ENCODE results near the gene DDX4. TPM values are rescaled to one million over a fixed set of nuclear protein-coding genes. Genes with fewer than 3 reads are reported as not detected.
A peak's percentile ranks its signal among the peaks of the same experiment; 100 is the strongest.

DDX4 gene
- polyA plus RNA-seq, 3 donors = not detected

DNA sequence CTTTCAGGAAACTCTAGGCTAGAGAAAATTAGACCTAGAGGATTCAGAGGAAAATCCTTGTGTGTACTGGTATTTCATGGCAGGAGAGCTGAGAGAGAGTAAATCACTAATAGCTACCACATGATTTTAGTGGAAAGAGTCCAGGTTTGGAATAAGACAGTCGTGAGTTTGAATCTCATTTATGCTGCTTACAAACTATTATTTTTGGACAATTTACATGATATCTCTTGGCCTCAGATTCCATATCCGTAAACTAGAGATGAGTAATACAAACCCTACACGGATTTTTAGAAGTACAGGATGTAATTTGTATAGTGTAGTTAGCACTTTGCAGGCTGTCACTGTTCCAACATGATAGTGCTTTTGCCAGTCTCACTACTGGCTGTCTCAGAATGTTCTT, 116.0 kb downstream of the DDX4 start:
- H3K36me3 ChIP-seq (replicated peaks in 1 of 2; ENCODE audit: control insufficient read depth in 1 of 2, insufficient read depth in 2 of 2, low read length in 2 of 2) = no peaks in the 10 kb centered on the region
- no peak for TF ChIP-seq CTCF (IDR thresholded peaks at IDR 0.05)
- Mint-ChIP-seq H3K27ac (peak overlapping the region; percentile 85 to 93 (median 91)), H3K4me1 (peaks cover 71% of the 10 kb centered on the region), H3K4me3 (peak overlapping the region; percentile 51 to 68), H3K9me3 (peaks cover 0 to 1% (median 0%) of the 10 kb centered on the region in 7 donors), H3K36me3 (peaks cover 1 to 2% of the 10 kb centered on the region in 2 donors), H3K27me3 (ENCODE audit: low read depth in 3 of 3) (peaks cover 1 to 2% (median 2%) of the 10 kb centered on the region in 3 donors)
- peaks cover 72 to 81% of the 10 kb centered on the region in 2 donors for H3K4me1 ChIP-seq (ENCODE audit: control insufficient read depth in 1 of 2, insufficient read depth in 2 of 2, low read length in 2 of 2)
- no CpG with 5 or more reads among the region's 3 CpGs for WGBS (ENCODE audit: insufficient coverage)
- H3K9ac ChIP-seq (ENCODE audit: insufficient read depth, low read length, poor library complexity, severe bottlenecking) = peak overlapping the region; percentile 25
- H2AFZ ChIP-seq (ENCODE audit: insufficient read depth, low read depth, low read length, poor library complexity, severe bottlenecking) = peak overlapping the region; percentile 39
- H3K9me3 ChIP-seq (replicated peaks in 1 of 2; ENCODE audit: control insufficient read depth in 1 of 2, insufficient read depth in 1 of 2, low read length in 2 of 2) = no peaks in the 10 kb centered on the region
- H3K79me2 ChIP-seq (ENCODE audit: insufficient read depth, low read length) = peaks cover 60% of the 10 kb centered on the region
- no peaks in the 10 kb centered on the region for H4K20me1 ChIP-seq (ENCODE audit: insufficient read depth, low read length)
- H3K27me3 ChIP-seq (ENCODE audit: control insufficient read depth in 2 of 2, insufficient read depth in 2 of 2, low read length in 2 of 2) = no peaks in the 10 kb centered on the region
- peak overlapping the region; percentile 56 for H3K4me2 ChIP-seq (replicated peaks; ENCODE audit: extremely low read depth, low read length, poor library complexity, severe bottlenecking)
- peak overlapping the region in 2 of 3 experiments; percentile 35 to 62 for H3K4me3 ChIP-seq (replicated peaks in 1 of 3; ENCODE audit: low read depth in 2 of 3, low read length in 3 of 3)
- DNase-seq = no peak
- intact Hi-C loops (cut with micrococcal nuclease) = no loop called here
- peak overlapping the region in 1 of 2 donors; percentile 78 for H3K27ac ChIP-seq (ENCODE audit: low read depth in 1 of 2, low read length in 2 of 2)

GRCh38 chr5:55855509-55855908, 117.6 kb downstream of the DDX4 start:
- no peaks in the 10 kb centered on the region for H3K27me3 Mint-ChIP-seq (ENCODE audit: low read depth in 3 of 3)
- peaks cover 3 to 5% of the 10 kb centered on the region in 2 donors for H3K36me3 Mint-ChIP-seq
- 50% methylated on average over 4 of the region's 5 CpGs for WGBS (ENCODE audit: insufficient coverage)
- H3K27me3 ChIP-seq (ENCODE audit: control insufficient read depth in 2 of 2, insufficient read depth in 2 of 2, low read length in 2 of 2) = no peaks in the 10 kb centered on the region
- intact Hi-C loops (cut with micrococcal nuclease) = loop anchor here in 1 of 2 donors (5.0 kb wide), 1 partner anchor 47 kb away; no protein-coding TSS in a partner anchor
- H3K9me3 ChIP-seq (replicated peaks in 1 of 2; ENCODE audit: control insufficient read depth in 1 of 2, insufficient read depth in 1 of 2, low read length in 2 of 2) = no peaks in the 10 kb centered on the region
- peaks cover 0 to 1% (median 0%) of the 10 kb centered on the region in 7 donors for H3K9me3 Mint-ChIP-seq
- H4K20me1 ChIP-seq (ENCODE audit: insufficient read depth, low read length) = no peaks in the 10 kb centered on the region
- H3K36me3 ChIP-seq (replicated peaks in 1 of 2; ENCODE audit: control insufficient read depth in 1 of 2, insufficient read depth in 2 of 2, low read length in 2 of 2) = no peaks in the 10 kb centered on the region
- peak overlapping the region; percentile 59 for H3K4me2 ChIP-seq (replicated peaks; ENCODE audit: extremely low read depth, low read length, poor library complexity, severe bottlenecking)
- H3K79me2 ChIP-seq (ENCODE audit: insufficient read depth, low read length) = peaks cover 74% of the 10 kb centered on the region
- H3K27ac ChIP-seq (ENCODE audit: low read depth in 1 of 2, low read length in 2 of 2) = peak overlapping the region in 1 of 2 donors; percentile 81
- no peak for DNase-seq
- peak overlapping the region; percentile 86 to 97 (median 93) for H3K27ac Mint-ChIP-seq
- H2AFZ ChIP-seq (ENCODE audit: insufficient read depth, low read depth, low read length, poor library complexity, severe bottlenecking) = peak overlapping the region; percentile 35
- H3K4me3 Mint-ChIP-seq = peak overlapping the region; percentile 36 to 60
- TF ChIP-seq CTCF (IDR thresholded peaks at IDR 0.05) = no peak
- H3K4me1 ChIP-seq (ENCODE audit: control insufficient read depth in 1 of 2, insufficient read depth in 2 of 2, low read length in 2 of 2) = peaks cover 84 to 95% of the 10 kb centered on the region in 2 donors
- H3K4me1 Mint-ChIP-seq = peaks cover 85% of the 10 kb centered on the region
- peak overlapping the region in 1 of 3 experiments; percentile 47 for H3K4me3 ChIP-seq (replicated peaks in 1 of 3; ENCODE audit: low read depth in 2 of 3, low read length in 3 of 3)
- H3K9ac ChIP-seq (ENCODE audit: insufficient read depth, low read length, poor library complexity, severe bottlenecking) = no peak overlapping the region
